Suprapubic skin (tissue), 4 donors: Measurements from ENCODE around the gene HERC4.

Source experiments
- POLR2A ChIP-seq, 2 donors: fragments of 450-650 bp; IDR thresholded peaks; one replicate each; pipeline ENCODE4 v1.6.1; 2017; ENCODE audit warnings: antibody characterized with exemption in 2 of 2, mild to moderate bottlenecking in 2 of 2, moderate library complexity in 2 of 2
- POLR2AphosphoS5 ChIP-seq, 3 donors: sonication (generic); formaldehyde crosslinking; IDR thresholded peaks; one replicate each; pipeline ENCODE4 v1.6.1; 2017; ENCODE audit warnings: antibody characterized with exemption in 3 of 3

GRCh38 chr10:67935223-67935622, 139.9 kb downstream of the HERC4 start:
- TF ChIP-seq POLR2AphosphoS5 (IDR thresholded peaks at IDR 0.05) (no peak), POLR2A (IDR thresholded peaks at IDR 0.05) (no peak)
